Measurements from ENCODE around the gene NCL.
A peak's percentile ranks its signal among the peaks of the same experiment; 100 is the strongest.

NCL gene, protein sequence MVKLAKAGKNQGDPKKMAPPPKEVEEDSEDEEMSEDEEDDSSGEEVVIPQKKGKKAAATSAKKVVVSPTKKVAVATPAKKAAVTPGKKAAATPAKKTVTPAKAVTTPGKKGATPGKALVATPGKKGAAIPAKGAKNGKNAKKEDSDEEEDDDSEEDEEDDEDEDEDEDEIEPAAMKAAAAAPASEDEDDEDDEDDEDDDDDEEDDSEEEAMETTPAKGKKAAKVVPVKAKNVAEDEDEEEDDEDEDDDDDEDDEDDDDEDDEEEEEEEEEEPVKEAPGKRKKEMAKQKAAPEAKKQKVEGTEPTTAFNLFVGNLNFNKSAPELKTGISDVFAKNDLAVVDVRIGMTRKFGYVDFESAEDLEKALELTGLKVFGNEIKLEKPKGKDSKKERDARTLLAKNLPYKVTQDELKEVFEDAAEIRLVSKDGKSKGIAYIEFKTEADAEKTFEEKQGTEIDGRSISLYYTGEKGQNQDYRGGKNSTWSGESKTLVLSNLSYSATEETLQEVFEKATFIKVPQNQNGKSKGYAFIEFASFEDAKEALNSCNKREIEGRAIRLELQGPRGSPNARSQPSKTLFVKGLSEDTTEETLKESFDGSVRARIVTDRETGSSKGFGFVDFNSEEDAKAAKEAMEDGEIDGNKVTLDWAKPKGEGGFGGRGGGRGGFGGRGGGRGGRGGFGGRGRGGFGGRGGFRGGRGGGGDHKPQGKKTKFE

DNA sequence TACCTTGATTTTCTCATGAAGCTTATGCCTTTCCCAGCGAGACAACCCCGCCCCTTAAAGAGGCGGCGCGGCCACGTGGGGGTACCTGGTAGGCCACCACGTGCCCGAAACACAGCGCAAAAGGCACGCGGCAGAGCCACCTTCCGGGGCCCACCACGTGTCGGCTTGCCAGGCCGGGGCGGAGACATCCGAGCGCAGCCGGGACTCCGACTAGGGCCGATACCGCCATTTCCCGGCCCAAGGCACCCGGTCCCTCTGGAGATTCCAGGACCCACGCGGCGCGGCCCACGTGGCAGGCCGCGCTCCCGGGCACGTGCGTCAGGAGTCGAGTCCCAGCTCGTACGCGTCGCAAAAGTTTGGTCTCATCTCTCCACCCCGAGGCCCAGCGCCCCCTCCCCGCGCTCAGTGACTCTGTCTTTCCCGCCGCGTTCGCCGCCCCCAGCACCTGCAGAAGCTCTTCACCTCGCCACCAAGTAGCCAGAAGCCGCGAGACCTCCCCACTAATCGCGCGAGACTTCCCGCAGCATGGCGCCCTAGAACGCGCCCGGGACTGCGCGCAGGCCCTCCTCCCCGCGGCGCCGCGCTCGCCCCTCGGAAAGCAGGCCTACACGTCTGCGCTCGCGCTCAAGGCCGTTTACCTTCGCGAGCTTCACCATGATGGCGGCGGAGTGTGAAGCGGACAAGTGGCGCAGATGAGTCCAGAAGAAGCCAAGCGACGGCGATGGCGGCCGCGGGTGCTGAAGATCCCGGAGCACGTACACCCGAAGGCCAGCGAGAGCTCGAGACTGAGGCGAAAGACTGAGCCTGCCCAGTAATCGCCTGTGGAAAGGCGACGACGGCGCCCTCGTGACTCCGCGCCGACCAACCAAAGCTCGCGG lies at the start of gene NCL:
Gene NCL, minus strand, starts transcription at position 787 of the 878 bp plus-strand sequence. Its CDS starts 131 bp downstream, at position 656.
- no peak for DNase-seq (ENCODE audit: low spot score)

DNA sequence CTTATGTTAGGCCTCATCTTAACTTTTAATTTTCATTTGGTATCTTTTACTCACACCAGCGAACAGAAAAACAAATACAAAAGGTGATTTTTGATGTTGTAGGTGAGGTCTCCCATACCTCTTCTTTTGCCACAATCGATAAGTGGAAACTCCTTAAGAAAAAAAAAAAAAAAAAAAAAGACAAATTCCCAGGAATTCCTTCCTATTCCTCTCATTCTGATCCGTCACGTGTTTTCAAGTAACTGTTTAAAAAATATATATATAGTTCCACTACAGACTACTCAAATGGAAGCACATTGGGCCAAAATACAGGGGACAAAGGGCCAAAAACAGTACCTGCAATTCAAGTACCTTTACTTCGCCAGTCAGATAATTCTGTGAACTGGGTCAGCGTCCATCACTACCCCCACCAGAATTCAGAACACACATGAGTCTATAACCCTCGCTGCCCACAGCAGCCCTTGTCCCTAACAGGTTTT lies 49.5 kb upstream of the NCL start:
- DNase-seq (ENCODE audit: low spot score), result no peak

DNA sequence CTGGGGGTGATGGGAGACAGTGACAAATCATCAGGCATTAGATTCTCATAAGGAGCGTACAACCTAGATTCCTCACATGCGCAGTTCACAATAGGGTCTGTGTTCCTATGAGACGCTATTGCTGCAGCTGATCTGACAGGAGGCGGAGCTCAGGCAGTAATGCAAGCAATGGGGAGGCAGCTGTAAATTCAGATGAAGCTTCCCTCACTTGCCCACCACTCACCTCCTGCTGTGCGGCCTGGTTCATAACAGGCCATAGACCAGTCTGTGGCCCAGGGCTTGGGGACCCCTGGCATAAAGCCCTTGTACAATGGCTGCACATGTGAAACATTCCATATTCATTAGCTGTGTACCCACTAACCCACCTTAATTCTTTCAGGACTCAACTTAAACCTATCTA lies 47.9 kb upstream of the NCL start:
- DNase-seq (ENCODE audit: low spot score), result no peak

DNA sequence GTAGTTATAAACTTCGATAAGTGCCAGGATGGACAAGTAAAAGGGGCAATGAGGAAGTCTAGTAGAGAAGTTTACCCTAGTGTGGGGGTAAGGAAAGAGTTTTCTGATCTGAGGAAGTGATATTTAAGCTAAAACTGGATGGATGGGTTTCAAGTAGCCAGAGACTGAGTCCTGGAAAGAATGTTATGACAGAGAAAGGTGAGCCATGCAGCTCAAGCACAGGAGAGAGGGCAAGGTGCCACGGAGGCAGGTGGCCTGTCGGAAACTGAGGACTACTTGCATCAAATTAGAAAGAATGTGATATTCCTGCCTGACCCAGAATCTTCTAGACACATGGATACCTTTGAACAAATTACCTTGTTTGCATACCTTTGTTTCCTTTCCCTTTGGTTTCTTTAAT lies 39.5 kb upstream of the NCL start:
- DNase-seq (ENCODE audit: low spot score), result no peak

DNA sequence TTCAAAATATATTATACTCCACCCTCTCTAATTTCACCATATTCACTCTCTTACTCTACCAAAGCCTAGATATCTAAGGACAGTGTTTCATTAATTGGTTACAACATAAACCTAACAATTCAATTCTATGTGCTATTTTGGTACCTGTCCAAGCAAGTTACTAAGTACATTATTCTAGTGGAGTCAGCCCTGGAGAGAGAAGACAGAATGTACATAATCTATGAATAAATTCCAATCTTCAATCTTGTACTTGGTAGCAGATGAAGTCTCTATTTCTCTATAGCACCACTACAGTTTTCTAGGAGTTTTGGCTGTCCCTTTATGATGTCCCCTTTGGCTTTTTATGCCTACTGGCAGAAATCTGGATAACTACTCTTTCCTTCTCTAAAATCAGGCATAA lies 38.3 kb upstream of the NCL start:
- no peak for DNase-seq (ENCODE audit: low spot score)

DNA sequence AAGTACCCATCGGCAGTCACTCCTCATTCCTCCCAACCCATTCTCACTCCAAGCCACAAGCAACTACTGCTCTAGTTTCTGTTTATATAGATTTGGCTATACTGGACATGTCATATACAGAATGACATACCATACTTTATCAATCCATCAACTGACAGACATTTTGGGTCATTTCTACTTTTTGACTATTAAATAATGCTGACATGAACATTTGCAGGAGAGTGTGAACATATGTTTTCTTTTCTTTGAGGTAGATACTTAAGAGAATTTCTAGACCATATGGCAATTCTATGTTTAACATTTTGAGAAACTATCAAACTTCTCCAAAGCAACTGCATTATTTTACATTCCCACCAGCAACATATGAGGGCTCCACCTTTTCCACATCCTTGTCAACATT lies 33.4 kb upstream of the NCL start:
- no peak for DNase-seq (ENCODE audit: low spot score)

DNA sequence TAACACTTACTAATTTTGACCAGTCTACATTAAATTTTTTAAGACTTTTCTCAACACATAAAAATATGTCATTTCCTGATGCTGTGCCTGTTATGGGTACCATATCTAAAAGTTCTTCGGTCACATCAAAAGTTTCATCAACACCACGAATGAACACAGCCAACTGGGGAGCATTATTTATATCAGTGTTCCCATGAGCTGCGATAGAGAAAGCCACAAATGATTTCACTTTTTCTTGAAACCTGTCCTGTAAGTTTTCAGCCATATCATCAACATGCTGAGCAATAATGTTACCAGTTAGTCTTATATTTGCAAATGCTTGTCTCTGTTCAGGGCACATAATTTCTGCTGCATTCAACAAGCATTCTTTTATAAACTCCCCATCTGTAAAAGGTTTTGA lies 30.4 kb upstream of the NCL start:
- no peak for DNase-seq (ENCODE audit: low spot score)

DNA sequence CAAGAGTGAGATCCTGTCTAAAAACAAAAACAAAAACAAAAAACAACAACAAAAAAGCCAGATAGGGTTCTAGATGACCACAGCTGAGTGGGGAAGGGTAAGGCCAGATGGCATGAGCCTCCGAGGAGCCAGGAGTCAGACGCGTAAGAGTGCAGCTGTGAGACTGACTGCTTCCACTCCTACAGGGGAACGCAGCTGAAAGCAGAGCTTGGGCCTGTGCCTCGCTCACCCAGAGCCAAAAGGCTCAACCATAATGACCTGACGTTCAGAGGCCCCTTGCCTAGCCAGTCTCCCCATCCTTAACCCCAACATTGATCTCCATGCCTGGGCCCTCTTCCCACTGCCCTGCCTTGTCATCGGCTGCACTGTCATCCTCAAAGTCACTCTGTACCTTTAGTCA lies 26.5 kb upstream of the NCL start:
- no peak for DNase-seq (ENCODE audit: low spot score)

DNA sequence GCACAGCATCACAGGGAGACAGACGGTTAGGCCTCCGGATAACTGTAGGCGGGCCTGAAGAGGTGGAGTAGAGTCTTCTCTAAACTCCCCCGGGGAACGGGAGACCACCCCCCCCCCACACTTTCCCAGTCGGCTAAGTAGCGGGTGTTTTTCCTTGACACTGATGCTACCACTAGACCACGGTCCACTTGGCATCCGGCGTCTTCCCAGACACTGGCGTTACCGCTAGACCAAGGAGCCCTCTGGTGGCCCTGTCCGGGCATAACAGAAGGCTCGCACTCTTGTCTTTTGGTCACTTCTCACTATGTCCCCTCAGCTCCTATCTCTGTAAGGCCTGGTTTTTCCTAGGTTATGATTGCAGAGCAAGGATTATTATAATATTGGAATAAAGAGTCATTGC lies 25.7 kb upstream of the NCL start:
- DNase-seq (ENCODE audit: low spot score), result no peak

DNA sequence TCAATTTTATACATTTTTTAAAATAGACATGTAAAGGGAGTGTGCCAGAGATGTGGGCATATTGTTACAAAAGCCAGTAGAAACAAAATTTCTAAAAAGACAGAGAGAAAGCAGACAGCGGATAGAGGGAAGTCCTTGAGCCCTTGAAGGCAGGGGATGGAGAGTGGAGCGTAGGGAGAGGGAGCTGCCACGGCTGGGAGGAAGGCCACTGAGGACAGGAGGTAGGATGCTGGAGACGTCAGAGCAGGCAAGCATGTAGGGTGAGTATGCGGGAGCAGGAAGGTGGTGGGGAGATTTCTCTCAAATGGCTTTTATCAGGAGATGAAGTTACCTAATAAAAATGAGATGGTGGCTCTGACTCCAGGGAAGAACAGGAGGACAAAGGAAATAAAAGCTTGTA lies 24.0 kb upstream of the NCL start:
- DNase-seq (ENCODE audit: low spot score), result no peak

DNA sequence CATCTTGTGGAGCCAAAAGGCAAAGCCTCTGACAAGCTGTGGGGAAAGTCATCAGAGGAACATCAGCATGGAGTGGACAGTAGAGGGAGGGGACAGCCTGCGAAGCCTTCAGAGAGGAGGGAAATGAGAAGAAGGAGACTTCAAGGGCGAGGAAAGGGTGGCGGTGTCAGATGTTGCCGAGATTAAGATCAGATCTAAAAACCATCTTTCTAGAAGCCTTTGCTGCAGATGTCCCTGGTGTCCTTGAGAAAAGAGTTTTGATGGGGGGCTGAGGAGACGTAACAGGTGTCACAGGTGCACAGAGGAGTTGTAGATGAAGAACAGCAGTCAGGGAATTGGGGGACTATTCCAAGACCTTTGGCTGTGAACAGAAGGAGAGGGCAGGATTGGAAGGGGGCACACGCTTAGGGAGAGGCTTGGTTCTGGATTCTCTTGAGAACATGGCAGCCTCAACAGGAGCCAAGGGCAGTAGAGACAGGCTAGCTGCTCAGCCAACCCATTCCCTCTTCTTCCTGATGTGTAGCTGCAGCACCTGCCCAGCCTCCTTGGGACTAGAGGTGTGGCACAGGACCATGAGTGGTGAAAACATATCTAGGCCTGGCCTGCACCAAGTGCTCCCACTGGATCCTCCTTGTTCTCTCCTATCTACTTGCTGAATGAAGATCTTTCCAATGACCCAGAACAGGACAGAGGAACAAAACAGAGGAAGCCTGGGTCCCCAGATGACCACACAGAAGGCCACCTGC lies 22.7 kb upstream of the NCL start:
- no peak for DNase-seq (ENCODE audit: low spot score)

DNA sequence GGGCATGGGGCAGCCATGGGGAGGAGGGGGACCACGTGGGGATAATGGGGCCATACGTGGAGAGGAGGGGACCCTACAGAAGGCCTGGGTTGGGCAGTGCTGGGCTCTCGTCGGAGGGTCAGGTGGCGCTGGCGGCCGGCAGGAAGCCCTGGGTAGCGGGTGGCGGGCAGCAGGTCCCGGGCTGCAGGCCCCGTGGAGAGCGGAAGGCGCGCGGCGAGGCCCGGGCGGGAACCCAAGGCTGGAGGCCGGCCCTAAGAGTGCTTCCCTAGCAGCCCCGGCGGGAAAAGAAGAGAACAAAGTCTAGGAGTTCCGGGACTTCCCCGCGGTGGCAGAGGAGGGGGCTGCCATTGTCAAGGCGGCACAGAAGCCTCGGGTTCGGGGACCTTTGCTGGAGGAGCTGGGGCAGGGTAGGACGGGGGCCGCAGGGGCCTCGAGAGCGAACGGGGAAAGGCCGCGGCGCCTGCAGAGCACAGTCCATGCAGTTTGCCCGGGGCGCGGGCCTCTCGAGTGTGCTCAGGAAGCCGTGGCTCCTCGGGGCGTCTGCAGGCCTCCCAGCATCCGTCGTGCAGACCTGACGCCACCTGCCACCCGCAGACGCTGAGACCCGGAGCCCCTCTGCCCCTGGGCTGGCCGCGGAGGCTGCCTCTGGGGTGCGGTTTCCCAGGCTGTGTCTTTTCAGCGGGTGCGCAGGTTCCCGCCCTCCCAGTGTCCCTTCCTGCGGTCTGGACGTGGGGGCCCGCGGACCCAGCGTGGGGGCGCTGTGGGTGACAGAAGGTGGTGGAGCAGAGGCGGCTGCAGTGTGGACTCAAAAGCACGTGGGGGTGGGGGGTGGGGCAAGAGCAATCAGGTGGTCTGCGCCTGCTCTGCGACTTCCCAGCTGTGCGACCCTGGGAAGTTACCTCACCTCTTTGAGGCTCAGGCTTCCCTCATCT lies 19.4 kb upstream of the NCL start:
- DNase-seq (ENCODE audit: low spot score), result no peak

DNA sequence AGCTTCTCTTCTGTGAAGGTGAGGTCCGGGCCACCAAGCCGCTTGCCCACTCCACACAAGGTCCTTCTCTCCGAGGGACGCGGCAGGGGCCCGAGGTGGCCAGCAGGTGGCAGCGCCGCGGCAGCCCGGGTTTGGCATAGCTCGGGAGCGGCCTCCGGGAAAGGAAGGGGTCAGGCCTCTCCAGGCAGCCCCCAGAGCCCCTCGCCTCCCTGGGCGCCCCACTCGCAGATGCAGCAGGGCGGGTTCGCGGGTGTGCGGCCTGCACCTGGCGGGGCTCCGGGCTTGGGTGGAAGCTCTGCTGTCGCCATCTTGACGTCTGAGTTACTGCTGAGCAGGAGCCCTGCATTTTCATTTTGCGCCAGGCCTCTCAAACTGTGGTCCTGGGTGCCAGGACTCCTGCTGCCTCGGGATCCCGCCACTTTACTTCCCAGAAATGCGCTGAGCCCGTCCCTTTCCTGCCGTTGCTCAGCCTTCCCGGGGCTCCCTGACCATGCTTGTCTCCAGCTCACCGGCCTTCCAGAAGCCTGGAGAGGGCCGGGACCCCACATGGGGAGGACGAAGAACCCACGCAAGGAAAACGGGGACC lies 18.6 kb upstream of the NCL start:
- DNase-seq (ENCODE audit: low spot score), result peak; percentile 83

DNA sequence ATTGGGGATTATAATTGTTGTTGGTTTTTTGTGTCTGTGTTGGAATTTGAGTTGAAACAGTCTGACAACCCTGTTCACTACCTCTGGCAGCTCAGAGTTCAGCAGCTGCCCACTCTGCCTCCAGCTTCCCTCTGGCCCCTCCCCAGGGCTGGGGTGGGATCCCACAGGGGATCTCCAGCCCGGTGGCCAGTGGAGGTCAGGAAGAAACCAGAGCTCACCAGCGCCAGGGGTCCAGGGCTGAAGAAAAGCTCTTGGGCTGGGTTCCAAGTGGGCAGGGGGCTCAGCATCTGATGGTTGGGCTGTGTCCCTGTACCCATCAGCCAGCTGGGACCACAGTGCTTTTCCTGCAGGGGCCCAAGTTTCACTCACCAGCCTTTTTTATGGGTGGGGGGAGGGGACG lies 16.5 kb upstream of the NCL start:
- DNase-seq (ENCODE audit: low spot score), result no peak

DNA sequence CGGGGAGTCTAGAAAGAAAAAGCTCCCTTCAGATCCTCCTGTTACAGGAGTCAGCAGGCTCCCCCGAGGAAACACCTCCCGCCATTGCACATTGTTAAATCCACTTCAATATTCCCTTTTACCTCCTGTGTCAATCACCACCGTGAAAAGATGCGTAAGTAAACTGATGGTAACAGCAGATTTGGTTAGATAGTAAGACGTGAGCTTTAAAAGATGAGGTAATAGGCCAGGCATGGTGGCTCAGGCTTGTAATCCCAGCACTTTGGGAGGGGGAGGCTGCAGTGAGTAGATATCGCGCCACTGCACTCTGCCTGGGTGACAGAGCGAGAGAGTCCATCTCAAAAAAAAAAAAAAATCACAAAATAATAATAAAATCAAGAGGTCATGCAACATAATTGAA lies 15.2 kb upstream of the NCL start:
- DNase-seq (ENCODE audit: low spot score), result no peak

DNA sequence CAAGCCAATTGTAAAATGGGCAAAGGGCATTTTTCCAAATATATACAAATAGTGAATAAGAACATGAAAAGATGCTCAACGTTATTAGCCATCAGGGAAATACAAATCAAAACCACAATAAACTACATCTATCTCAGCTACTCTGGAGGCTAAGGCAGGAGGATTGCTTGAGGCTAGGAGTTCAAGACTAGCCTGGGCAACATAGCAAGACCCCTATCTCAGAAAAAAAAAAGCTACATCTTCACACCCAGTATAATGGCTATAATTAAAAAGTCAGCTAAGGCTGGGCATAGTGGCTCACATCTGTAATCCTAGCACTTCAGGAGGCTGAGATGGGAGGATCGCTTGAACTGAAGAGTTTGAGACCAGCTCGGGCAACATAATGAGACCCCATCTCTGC lies 12.6 kb upstream of the NCL start:
- DNase-seq (ENCODE audit: low spot score), result no peak

DNA sequence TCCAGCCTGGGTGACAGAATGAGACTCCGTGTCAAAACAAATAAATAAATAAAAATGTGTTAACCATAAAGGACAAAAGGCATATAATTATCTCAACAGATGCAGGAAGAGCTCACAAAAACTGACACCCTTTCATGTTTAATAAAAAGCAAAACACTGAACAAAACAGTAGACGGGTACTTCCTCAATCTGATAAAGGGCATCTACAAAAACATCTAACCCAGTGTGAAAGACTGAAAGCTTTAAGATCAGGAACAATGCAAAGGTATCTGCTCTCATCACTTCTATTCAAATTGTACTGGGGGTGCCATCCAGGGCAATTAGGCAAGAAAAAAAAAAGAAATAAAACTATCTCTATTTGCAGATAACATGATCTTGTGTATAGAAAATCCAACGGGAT lies 11.7 kb upstream of the NCL start:
- no peak for DNase-seq (ENCODE audit: low spot score)

DNA sequence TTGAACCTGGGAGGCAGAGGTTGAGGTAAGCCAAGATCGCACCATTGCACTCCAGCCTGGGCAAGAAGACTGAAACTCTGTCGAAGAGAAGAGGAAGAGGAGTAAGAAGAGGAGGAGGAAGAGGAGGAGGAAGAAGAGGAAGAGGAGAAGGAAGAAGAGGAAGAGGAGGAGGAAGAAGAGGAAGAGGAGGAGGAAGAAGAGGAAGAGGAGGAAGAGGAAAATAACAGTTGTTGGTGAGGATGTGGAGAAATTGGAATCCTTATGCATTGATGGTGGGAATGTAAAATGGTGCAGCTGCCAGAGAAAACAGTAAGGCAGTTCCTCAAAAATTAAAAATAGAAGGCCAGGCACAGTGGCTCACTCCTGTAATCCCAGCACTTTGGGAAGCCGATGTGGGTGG lies 8.5 kb upstream of the NCL start:
- DNase-seq (ENCODE audit: low spot score), result no peak

DNA sequence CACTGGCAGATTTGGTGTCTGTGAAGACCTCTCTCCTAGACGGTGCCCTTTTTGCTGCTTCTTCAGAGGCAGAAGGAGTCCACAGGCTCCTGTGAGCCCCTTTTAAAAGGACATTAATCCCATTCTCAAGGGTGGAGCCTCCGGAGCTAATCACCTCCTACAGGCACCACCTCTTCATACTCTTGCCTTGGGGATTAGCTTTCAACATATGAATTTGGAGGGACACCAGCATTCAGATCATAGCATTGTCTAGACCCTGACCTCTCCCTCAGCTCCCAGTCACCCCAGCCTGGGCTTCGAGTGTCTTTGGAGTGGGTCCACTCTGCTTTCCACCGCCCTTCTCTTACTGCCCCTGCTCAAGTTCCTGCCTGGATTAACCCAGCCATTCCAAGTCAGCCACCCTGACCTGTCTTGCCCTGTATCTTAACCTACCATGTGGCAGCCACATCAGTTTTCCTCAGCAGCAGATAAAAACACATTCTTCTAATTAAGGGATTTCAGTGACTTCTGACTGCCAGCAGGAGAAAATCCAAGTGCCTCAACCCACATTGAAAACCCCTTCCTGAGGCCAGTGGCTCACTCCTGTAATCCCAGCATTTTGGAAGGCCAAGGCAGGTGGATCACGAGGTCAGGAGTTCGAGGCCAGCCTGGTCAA lies 6.1 kb upstream of the NCL start:
- no peak for DNase-seq (ENCODE audit: low spot score)

DNA sequence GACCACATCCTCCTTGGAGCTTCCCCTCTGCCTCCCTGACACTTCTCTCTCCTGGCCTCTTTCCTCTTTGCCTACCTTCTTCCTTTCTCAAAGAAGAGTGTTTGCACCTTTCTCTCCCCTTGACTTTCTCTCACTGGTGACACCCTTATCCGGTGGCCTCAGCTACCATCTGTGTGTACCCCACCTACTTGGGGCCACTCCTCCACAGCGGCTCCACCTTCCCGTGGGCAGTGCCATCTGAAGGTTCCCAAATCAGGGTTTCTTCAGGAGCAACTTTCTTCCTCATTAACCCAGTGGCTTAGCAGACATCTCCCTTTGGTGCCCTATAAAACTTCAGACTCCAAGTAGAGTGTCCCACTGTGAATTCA lies 5.3 kb upstream of the NCL start:
- DNase-seq (ENCODE audit: low spot score), result no peak
